ENCODE results near the gene HNF1B. TPM values are rescaled to one million over a fixed set of nuclear protein-coding genes. Genes with fewer than 3 reads are reported as not detected.

HNF1B gene
- total RNA-seq, 2 experiments from 2014 or later: not detected

- H3K4me3 ChIP-seq (ENCODE audit: low read length): no peak overlapping the region
- CTCF ChIA-PET: no interaction called here
- H3K4me3 Mint-ChIP-seq: no peak overlapping the region
- no peak for TF ChIP-seq CTCF (IDR thresholded peaks at IDR 0.05)
- no peak overlapping the region for H3K27ac Mint-ChIP-seq
- POLR2A ChIA-PET: no interaction called here
- peaks cover 70% of the 10 kb centered on the region for H3K27me3 Mint-ChIP-seq
- no peaks in the 10 kb centered on the region for H3K36me3 ChIP-seq (ENCODE audit: insufficient read depth, low read length)
- DNase-seq (peak in 2 of 14 experiments; percentile 9 to 27), ATAC-seq (ENCODE audit: poor library complexity) (no peak)
- no peaks in the 10 kb centered on the region for H3K9me3 Mint-ChIP-seq
- H3K9me3 ChIP-seq (ENCODE audit: control insufficient read depth in 1 of 2, insufficient read depth in 1 of 2, low read length in 2 of 2): no peaks in the 10 kb centered on the region
- H3K27me3 ChIP-seq (ENCODE audit: control insufficient read depth in 1 of 2, insufficient read depth in 2 of 2, low read length in 2 of 2): peaks cover 5 to 34% of the 10 kb centered on the region in 2 experiments
- no peak overlapping the region for H3K27ac ChIP-seq (ENCODE audit: low read depth in 1 of 2, low read length in 2 of 2)
- no peaks in the 10 kb centered on the region for H3K4me1 Mint-ChIP-seq (ENCODE audit: low read depth)
- H3K4me1 ChIP-seq (ENCODE audit: insufficient read depth, low read length): no peaks in the 10 kb centered on the region
- intact Hi-C loops (cut with DNase I, micrococcal nuclease): no loop called here
- no peaks in the 10 kb centered on the region for H3K36me3 Mint-ChIP-seq (ENCODE audit: low read depth)
Observed at GRCh38 chr17:37710344-37710886, 34.4 kb downstream of the HNF1B start.

- Histone ChIP-seq H3K36me3 (ENCODE audit: insufficient read depth, low read length) (no peaks in the 10 kb centered on the region), H3K9me3 (ENCODE audit: control insufficient read depth in 1 of 2, insufficient read depth in 1 of 2, low read length in 2 of 2) (no peaks in the 10 kb centered on the region), H3K4me1 (ENCODE audit: insufficient read depth, low read length) (no peaks in the 10 kb centered on the region), H3K27ac (ENCODE audit: low read depth in 1 of 2, low read length in 2 of 2) (no peak overlapping the region), H3K27me3 (ENCODE audit: control insufficient read depth in 1 of 2, insufficient read depth in 2 of 2, low read length in 2 of 2) (peaks cover 4 to 20% of the 10 kb centered on the region in 2 experiments), H3K4me3 (ENCODE audit: low read length) (no peak overlapping the region)
- Mint-ChIP-seq H3K4me1 (ENCODE audit: low read depth) (no peaks in the 10 kb centered on the region), H3K9me3 (no peaks in the 10 kb centered on the region), H3K4me3 (no peak overlapping the region), H3K27me3 (peaks cover 61% of the 10 kb centered on the region), H3K27ac (no peak overlapping the region), H3K36me3 (ENCODE audit: low read depth) (no peaks in the 10 kb centered on the region)
- ChIA-PET POLR2A (no interaction called here), CTCF (no interaction called here)
- no peak for DNase-seq
- TF ChIP-seq CTCF (IDR thresholded peaks at IDR 0.05): no peak
- no peak for ATAC-seq (ENCODE audit: poor library complexity)
- intact Hi-C loops (cut with DNase I, micrococcal nuclease): no loop called here
Observed at GRCh38 chr17:37708616-37709212, 36.1 kb downstream of the HNF1B start.

- Mint-ChIP-seq H3K4me3 (no peak overlapping the region), H3K27ac (no peak overlapping the region), H3K4me1 (ENCODE audit: low read depth) (no peaks in the 10 kb centered on the region), H3K27me3 (peaks cover 60% of the 10 kb centered on the region), H3K36me3 (ENCODE audit: low read depth) (no peaks in the 10 kb centered on the region), H3K9me3 (no peaks in the 10 kb centered on the region)
- CTCF ChIA-PET: no interaction called here
- H3K9me3 ChIP-seq (ENCODE audit: control insufficient read depth in 1 of 2, insufficient read depth in 1 of 2, low read length in 2 of 2): no peaks in the 10 kb centered on the region
- no peak for TF ChIP-seq CTCF (IDR thresholded peaks at IDR 0.05)
- no peak overlapping the region for H3K27ac ChIP-seq (ENCODE audit: low read depth in 1 of 2, low read length in 2 of 2)
- DNase-seq: no peak
- intact Hi-C loops (cut with DNase I, micrococcal nuclease): no loop called here
- peaks cover 2 to 14% of the 10 kb centered on the region in 2 experiments for H3K27me3 ChIP-seq (ENCODE audit: control insufficient read depth in 1 of 2, insufficient read depth in 2 of 2, low read length in 2 of 2)
- ATAC-seq (ENCODE audit: poor library complexity): no peak
- H3K4me3 ChIP-seq (ENCODE audit: low read length): no peak overlapping the region
- no peaks in the 10 kb centered on the region for H3K4me1 ChIP-seq (ENCODE audit: insufficient read depth, low read length)
- no peaks in the 10 kb centered on the region for H3K36me3 ChIP-seq (ENCODE audit: insufficient read depth, low read length)
- POLR2A ChIA-PET: no interaction called here
Observed at GRCh38 chr17:37708008-37708615, 36.7 kb downstream of the HNF1B start.
